Suprapubic skin (tissue), 4 donors: Measurements from ENCODE around the gene LUZP2. TPM values are rescaled to one million over a fixed set of nuclear protein-coding genes. Genes with fewer than 3 reads are reported as not detected.

Source experiments
- DNase-seq, 2 donors: peaks; one replicate each; pipeline ENCODE4 v3.0.0-alpha.2; 2019; ENCODE audit warnings: low spot score in 2 of 2
- H3K27ac ChIP-seq: fragments of 200-600 bp; sonication (generic); one replicate; pipeline ENCODE4 v1.5.1; 2019
- H3K27me3 ChIP-seq: fragments of 200-600 bp; sonication (generic); one replicate; pipeline ENCODE4 v1.5.1; 2019
- H3K36me3 ChIP-seq: fragments of 200-600 bp; sonication (generic); one replicate; pipeline ENCODE4 v1.5.1; 2019
- H3K4me1 ChIP-seq: fragments of 200-600 bp; sonication (generic); one replicate; pipeline ENCODE4 v1.5.1; 2019
- H3K4me3 ChIP-seq: fragments of 200-600 bp; sonication (generic); one replicate; pipeline ENCODE4 v1.5.1; 2019; ENCODE audit warnings: mild to moderate bottlenecking
- H3K9me3 ChIP-seq: fragments of 200-600 bp; sonication (generic); one replicate; pipeline ENCODE4 v1.5.1; 2019
- EP300 ChIP-seq: sonication (generic); formaldehyde crosslinking; IDR thresholded peaks from one replicate; pipeline ENCODE4 v1.6.1; 2017; ENCODE audit warnings: antibody characterized with exemption
- POLR2A ChIP-seq, 2 donors: fragments of 450-650 bp; IDR thresholded peaks; one replicate each; pipeline ENCODE4 v1.6.1; 2017; ENCODE audit warnings: antibody characterized with exemption in 2 of 2, mild to moderate bottlenecking in 2 of 2, moderate library complexity in 2 of 2
- POLR2AphosphoS5 ChIP-seq, 3 donors: sonication (generic); formaldehyde crosslinking; IDR thresholded peaks; one replicate each; pipeline ENCODE4 v1.6.1; 2017; ENCODE audit warnings: antibody characterized with exemption in 3 of 3
- WGBS: methylation state at CpG from one replicate; pipeline ENCODE4 v1.1.5; 2018; 5-methylcytosine and 5-hydroxymethylcytosine counted together
- total RNA-seq, 4 donors: library from RNA; depleted of rRNA; stranded (reverse); fragments of >200 nt; gene quantifications; one replicate each; pipeline ENCODE4 v1.1.0, GENCODE V29; 2016
- TF ChIP-seq, protein P1 (sequence below), 2 donors: fragments of 200-600 bp in 1 of 2; fragments of 450-650 bp in 1 of 2; sonication (generic) in 1 of 2; IDR thresholded peaks; one replicate each; pipeline ENCODE4 v1.5.1; 2016 to 2019; ENCODE audit warnings: antibody characterized with exemption in 2 of 2, mild to moderate bottlenecking in 1 of 2, moderate library complexity in 1 of 2

LUZP2 gene
- total RNA-seq, 4 donors from 2014 or later = 0.11 TPM; not detected in 3

DNA sequence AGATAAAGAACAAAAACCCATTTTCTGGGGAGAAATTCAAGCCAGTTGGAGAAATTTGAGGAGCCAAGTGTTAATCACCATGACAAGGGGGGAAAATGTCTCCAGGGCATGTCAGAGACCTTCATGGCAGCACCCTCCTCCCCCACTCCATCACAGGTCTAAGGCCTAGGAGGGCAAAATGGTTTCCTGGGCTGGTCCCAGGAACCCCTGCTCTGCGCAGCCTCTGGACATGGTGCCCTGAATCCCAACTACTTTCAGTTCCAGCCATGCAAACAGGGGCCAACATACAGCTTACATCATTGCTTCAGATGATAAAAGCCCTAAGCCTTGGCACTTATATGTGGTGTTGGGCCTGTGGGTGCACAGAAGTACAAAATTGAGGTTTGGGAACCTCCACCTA is 167.5 kb downstream of the LUZP2 start:
- H3K27ac ChIP-seq = no peak overlapping the region
- no peaks in the 10 kb centered on the region for H3K27me3 ChIP-seq
- H3K4me3 ChIP-seq = no peak overlapping the region
- no peaks in the 10 kb centered on the region for H3K4me1 ChIP-seq
- TF ChIP-seq, protein P1, sequence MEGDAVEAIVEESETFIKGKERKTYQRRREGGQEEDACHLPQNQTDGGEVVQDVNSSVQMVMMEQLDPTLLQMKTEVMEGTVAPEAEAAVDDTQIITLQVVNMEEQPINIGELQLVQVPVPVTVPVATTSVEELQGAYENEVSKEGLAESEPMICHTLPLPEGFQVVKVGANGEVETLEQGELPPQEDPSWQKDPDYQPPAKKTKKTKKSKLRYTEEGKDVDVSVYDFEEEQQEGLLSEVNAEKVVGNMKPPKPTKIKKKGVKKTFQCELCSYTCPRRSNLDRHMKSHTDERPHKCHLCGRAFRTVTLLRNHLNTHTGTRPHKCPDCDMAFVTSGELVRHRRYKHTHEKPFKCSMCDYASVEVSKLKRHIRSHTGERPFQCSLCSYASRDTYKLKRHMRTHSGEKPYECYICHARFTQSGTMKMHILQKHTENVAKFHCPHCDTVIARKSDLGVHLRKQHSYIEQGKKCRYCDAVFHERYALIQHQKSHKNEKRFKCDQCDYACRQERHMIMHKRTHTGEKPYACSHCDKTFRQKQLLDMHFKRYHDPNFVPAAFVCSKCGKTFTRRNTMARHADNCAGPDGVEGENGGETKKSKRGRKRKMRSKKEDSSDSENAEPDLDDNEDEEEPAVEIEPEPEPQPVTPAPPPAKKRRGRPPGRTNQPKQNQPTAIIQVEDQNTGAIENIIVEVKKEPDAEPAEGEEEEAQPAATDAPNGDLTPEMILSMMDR (IDR thresholded peaks at IDR 0.05) = no peak
- TF ChIP-seq EP300 (no peak), POLR2A (IDR thresholded peaks at IDR 0.05) (no peak), POLR2AphosphoS5 (IDR thresholded peaks at IDR 0.05) (no peak)
- DNase-seq = no peak
- peaks cover 3% of the 10 kb centered on the region for H3K9me3 ChIP-seq
- H3K36me3 ChIP-seq = no peaks in the 10 kb centered on the region
- WGBS = no CpG with 5 or more reads among the region's 1 CpG

DNA sequence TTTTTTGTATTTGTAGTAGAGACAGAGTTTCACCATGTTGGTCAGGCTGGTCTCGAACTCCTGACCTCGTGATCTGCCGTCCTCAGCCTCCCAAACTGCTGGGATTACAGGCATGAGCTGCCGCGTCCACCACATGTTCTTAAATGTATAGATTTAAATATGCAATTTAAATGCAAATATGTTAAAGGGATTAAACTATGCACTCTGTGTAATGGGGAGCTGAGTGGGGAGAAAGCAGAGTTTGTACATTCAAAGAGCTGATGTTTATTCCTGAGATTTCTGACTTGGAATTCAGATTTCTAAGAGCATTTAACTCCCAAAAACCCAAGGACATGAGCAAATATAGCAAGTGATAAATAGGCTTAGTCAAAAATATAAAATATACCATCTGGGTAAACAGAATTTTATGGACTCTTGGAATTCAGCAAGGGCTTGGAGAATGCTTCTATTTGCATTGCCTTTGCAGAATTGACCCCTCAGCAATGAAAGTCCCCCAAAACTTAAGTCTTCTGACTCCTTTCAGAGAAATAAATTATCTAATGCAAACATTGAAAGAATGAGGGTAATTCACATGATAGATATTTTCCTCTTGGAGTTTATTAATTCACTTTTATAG is 170.6 kb downstream of the LUZP2 start:
- Histone ChIP-seq H3K36me3 (no peaks in the 10 kb centered on the region), H3K4me1 (no peaks in the 10 kb centered on the region), H3K4me3 (no peak overlapping the region), H3K9me3 (peaks cover 3% of the 10 kb centered on the region), H3K27ac (no peak overlapping the region), H3K27me3 (no peaks in the 10 kb centered on the region)
- DNase-seq = no peak
- TF ChIP-seq POLR2AphosphoS5 (IDR thresholded peaks at IDR 0.05) (no peak), POLR2A (IDR thresholded peaks at IDR 0.05) (no peak), EP300 (no peak)
- TF ChIP-seq, protein P1 (IDR thresholded peaks at IDR 0.05) = no peak
- 92% methylated on average over 5 of the region's 5 CpGs for WGBS

DNA sequence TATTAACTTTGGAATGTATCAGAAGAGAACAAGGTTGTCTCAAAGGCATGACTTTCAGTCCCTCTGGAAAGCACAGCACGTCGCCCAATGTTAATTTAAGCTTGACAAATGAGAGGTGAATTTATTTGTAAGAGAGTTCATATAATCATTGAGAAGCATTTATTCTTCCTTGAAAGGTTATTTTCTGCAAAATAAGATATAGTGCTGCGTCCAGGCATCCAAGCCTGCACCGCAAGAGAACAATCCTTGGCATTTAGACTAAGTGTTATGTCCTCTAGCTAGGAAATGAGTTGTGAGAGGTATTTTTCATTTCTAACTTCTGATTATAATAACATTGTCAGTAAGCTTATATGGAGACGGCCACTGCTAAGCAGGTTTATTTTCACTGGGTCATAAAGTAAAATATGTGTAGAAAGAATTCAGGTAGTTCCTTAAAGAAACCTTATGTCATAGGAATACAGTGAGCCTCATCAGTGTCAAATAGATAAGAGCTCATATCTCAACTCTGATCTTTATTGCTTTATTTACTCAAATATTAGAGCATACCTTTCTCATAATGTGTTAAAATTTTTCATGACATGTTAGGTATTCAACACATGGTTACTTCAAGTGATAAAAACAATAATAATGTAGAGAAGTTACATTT is 182.0 kb downstream of the LUZP2 start:
- no peak for DNase-seq
- Histone ChIP-seq H3K4me3 (no peak overlapping the region), H3K36me3 (no peaks in the 10 kb centered on the region), H3K9me3 (no peaks in the 10 kb centered on the region), H3K27me3 (no peaks in the 10 kb centered on the region), H3K4me1 (no peaks in the 10 kb centered on the region), H3K27ac (no peak overlapping the region)
- TF ChIP-seq, protein P1 (IDR thresholded peaks at IDR 0.05) = no peak
- TF ChIP-seq POLR2AphosphoS5 (IDR thresholded peaks at IDR 0.05) (no peak), EP300 (no peak), POLR2A (IDR thresholded peaks at IDR 0.05) (no peak)
- WGBS = 77% methylated on average over 5 of the region's 5 CpGs

DNA sequence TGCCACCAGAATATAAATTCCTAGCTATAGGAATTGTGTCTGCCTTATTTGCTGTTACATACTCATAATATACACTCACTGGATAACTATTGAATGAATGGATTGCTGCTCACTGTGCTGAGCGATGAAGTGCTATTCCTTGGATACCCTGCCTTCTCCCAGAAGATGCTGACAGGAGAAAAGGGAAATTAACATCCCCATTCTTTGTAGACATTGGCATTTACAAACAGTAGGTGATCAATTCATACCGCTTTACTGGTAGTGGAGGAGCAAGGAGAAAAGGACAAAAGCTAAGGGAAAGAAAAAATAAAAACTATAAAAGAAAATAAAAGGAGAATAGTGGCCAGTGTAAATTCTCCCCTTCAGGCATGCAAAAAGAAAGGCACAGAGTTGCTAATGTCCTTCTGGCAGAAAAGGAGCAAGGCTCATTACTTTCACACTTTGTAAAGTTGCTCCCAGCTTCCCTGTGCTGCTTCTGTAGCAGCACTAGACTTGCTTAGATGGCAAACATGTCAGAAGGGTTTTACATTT is 183.0 kb downstream of the LUZP2 start:
- no peak for DNase-seq
- 84% methylated on average over 2 of the region's 2 CpGs for WGBS

DNA sequence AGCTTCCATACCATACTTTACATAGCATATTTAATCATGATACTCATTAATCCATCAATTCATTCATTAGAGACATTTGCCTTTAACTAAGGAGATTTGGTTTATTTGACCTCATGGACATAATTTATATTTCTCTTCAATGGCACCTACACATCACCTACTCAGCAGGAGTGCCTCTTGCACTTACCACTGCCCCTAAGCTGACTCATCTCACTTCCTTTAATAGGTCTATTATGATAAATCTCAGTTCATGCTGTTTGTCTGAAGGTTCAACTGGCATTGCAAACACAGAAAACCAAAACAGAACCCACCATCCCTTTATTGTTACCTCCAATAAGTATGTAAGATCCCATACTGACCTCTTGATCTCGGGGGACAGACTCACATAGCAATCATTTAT is 186.7 kb downstream of the LUZP2 start:
- no peaks in the 10 kb centered on the region for H3K27me3 ChIP-seq
- no peak overlapping the region for H3K27ac ChIP-seq
- no peaks in the 10 kb centered on the region for H3K9me3 ChIP-seq
- no peaks in the 10 kb centered on the region for H3K4me1 ChIP-seq
- H3K4me3 ChIP-seq = no peak overlapping the region
- no peaks in the 10 kb centered on the region for H3K36me3 ChIP-seq
- DNase-seq = no peak
- WGBS = 81% methylated on average over 1 of the region's 1 CpG
- TF ChIP-seq, protein P1 (IDR thresholded peaks at IDR 0.05) = no peak
- TF ChIP-seq POLR2A (IDR thresholded peaks at IDR 0.05) (no peak), EP300 (no peak)

More for the DNA sequence above, 183.0 kb downstream of the LUZP2 start:
- TF ChIP-seq EP300 (no peak), POLR2A (IDR thresholded peaks at IDR 0.05) (no peak), POLR2AphosphoS5 (IDR thresholded peaks at IDR 0.05) (no peak)
- TF ChIP-seq, protein P1 (IDR thresholded peaks at IDR 0.05) = no peak
- H3K9me3 ChIP-seq = no peaks in the 10 kb centered on the region
- H3K4me1 ChIP-seq = no peaks in the 10 kb centered on the region
- H3K36me3 ChIP-seq = no peaks in the 10 kb centered on the region
- no peak overlapping the region for H3K27ac ChIP-seq
- no peaks in the 10 kb centered on the region for H3K27me3 ChIP-seq
- no peak overlapping the region for H3K4me3 ChIP-seq
